ENCODE measurements around the gene IL20.

DNA sequence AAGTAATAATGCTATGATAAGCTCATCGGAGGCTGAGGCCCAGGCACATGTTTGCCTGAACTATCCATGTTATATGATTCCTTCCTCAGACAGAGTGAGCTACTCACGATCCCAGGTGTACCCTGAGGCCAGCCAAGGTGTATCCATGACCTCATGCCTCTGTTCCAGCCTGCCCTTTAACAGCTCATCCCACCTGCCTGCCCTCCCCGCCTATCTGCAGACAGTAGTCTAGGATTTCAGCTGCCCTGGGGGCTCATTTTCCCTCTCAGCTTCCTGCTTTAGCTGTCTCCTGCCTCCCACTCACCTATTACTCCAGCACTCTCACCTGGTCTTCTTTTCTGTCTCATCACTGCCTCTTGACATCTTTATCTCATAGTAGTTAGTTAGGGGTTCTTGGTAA, 29.9 kb downstream of the IL20 start:
- TF ChIP-seq, protein P1, sequence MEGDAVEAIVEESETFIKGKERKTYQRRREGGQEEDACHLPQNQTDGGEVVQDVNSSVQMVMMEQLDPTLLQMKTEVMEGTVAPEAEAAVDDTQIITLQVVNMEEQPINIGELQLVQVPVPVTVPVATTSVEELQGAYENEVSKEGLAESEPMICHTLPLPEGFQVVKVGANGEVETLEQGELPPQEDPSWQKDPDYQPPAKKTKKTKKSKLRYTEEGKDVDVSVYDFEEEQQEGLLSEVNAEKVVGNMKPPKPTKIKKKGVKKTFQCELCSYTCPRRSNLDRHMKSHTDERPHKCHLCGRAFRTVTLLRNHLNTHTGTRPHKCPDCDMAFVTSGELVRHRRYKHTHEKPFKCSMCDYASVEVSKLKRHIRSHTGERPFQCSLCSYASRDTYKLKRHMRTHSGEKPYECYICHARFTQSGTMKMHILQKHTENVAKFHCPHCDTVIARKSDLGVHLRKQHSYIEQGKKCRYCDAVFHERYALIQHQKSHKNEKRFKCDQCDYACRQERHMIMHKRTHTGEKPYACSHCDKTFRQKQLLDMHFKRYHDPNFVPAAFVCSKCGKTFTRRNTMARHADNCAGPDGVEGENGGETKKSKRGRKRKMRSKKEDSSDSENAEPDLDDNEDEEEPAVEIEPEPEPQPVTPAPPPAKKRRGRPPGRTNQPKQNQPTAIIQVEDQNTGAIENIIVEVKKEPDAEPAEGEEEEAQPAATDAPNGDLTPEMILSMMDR (IDR thresholded peaks at IDR 0.05) = no peak
- TF ChIP-seq POLR2AphosphoS5 (IDR thresholded peaks at IDR 0.05; ENCODE audit: low read depth, low read length) = no peak
- TF ChIP-seq TCF7L2 (IDR thresholded peaks at IDR 0.05; ENCODE audit: low read depth, low read length) = no peak
